Fibroblast of skin of right biceps (primary cell): Measurements from ENCODE around the gene MUC2.
"Not testable (repeated sequence)": the region's sequence is repeated elsewhere in the genome, so short reads cannot be mapped to it uniquely, and the experiment has no call there.

Experiments
- DNase-seq: peaks from one replicate; pipeline ENCODE4 v3.0.0-alpha.2; 2013

The MUC2 gene

DNA sequence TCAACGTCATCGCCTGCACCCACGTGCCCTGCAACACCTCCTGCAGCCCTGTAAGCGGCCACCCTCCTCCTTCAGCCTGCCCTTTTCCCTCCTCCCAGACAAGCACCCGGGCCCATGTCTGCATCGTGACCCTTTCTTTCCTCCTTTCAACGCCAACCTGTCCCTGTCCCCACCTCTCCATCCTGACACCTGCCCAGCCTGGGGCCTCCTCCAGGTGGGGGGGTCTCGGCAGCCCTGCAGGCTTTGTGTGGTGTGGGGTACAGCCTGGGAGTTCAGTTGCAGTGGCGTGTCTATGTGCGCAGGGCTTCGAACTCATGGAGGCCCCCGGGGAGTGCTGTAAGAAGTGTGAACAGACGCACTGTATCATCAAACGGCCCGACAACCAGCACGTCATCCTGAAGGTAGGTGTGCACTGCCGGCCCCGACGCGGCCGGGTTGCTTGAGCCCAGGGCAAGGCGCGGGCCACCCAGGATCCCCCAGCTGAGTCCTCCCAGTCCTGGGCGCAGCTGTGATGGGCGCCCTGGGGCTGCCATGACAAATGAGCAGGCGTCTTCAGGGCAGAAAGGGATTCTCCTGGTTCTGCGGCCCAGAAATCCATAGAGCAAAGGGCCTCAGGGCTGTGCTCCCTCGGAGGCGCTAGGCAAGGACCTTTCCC, 33.7 kb downstream of the MUC2 start:
- DNase-seq: no peak

DNA sequence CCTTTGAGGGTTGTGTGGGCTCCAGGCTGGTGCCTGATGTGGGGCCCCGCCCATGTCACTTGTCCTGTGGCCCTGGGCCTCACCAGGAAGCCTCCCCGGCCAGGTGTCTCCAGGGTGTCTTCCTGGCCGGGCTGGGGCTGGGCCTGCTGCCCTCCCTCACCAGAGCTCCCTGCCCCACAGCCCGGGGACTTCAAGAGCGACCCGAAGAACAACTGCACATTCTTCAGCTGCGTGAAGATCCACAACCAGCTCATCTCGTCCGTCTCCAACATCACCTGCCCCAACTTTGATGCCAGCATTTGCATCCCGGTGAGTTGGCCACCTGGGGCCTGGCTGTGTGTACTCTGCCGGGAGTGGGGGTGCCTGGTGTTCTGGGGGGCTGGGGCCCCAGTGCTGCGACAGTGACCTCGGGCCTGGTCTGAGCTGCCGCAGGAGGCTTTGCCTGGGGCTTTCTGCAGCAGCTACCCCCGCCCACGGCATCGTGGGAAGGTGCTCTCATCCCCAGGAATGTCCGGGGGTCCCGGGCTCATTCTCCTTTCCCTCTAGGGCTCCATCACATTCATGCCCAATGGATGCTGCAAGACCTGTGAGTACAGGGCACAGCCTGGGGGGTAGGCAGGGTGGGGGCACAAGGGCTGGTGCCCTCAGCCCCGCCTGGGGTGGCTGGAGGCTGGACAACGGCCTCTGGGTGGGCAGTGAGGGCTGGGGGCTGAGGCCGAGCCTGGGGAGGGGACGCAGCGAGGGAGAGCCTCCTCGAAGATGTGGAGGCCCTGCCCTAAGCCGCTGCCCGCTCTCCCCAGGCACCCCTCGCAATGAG, 34.6 kb downstream of the MUC2 start:
- no peak for DNase-seq

DNA sequence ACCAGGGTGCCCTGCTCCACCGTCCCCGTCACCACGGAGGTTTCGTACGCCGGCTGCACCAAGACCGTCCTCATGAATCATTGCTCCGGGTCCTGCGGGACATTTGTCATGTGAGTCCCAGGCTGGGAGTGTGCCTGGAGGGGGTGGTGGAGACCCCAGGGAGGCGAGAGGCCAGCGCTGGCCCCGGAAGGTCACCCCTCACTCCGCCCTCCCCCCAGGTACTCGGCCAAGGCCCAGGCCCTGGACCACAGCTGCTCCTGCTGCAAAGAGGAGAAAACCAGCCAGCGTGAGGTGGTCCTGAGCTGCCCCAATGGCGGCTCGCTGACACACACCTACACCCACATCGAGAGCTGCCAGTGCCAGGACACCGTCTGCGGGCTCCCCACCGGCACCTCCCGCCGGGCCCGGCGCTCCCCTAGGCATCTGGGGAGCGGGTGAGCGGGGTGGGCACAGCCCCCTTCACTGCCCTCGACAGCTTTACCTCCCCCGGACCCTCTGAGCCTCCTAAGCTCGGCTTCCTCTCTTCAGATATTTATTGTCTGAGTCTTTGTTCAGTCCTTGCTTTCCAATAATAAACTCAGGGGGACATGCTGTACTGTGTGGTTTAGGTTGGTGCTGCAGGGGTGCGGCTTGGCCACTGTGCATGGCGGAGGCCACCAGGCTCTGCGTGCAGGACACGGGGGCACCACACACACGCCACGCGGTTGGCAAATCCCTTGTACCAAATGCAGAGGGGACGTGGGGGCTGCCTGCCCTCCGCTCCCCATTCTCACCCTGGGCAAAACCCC, 35.4 kb downstream of the MUC2 start:
- no peak for DNase-seq

DNA sequence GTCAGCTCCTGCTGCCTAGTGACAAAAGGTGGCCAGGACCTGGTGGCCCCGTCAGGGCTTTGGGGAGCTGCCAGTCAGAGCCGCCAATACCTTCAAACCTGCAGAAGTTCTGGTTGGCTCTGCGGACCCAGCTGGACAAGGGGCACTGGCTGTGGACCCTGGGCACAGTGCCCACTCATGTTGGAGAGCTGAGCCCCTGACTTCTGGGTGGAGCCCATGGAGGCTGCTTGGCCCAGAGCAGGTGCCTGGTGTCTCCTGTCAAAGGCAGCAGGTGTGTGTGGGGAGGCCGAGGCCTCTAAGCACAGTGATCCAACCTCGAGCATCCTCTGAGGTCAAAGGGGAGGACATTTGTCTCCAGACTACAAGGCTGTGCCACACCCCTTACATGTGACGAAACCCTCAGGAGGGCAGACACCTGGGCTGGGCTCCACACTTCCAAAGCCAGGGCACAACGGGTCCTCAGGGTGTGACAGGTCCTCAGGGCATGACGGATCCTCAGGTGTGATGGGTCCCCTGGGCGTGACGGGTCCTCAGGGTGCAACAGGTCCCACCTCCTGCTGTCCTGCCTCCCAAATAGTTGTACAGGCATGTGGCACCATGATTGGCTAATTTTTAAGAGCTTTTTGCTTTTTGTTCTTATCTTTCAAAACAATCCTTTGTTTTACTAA, 37.0 kb downstream of the MUC2 start:
- no peak for DNase-seq

DNA sequence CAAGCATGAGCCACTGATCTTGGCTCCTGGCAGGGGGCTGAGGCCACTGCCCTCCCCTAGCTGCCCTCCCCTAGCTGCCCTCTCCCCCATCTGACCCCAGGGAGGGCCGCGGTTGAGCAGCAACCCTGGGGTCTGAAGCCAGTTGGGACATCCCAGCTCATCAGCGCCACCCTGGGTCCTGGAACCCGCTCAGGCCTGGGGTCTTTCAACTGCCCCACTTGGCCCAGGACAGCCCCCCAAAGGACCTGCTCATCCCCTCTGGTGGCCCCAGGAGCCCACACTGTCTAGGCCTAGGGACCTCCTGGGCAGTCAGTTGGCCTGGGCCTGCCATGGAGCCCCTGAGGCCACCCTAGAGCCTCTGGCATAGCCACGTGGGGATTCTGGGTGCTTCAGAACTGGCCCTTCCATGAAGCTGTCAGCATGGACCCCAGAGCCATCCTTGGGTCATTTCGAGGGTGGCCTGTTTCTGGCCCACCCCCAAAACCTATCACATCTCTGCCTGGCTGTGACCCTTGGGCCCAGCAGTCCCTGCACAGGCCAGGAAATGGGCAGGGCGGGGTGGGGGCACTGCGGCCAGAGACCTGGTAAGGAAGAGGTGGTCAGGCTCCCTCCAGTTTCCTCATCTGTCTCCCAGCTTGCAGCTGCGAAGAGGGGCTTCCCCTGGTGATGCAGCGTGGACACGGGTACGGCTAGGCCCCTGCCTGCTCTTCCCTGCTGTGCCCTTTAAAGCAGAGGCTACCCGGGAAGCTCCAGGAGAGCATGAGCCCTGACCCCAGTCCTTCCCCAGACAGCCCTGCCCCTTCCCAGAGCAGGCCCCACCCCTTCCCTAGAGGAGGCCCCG, 37.9 kb downstream of the MUC2 start:
- no peak for DNase-seq

DNA sequence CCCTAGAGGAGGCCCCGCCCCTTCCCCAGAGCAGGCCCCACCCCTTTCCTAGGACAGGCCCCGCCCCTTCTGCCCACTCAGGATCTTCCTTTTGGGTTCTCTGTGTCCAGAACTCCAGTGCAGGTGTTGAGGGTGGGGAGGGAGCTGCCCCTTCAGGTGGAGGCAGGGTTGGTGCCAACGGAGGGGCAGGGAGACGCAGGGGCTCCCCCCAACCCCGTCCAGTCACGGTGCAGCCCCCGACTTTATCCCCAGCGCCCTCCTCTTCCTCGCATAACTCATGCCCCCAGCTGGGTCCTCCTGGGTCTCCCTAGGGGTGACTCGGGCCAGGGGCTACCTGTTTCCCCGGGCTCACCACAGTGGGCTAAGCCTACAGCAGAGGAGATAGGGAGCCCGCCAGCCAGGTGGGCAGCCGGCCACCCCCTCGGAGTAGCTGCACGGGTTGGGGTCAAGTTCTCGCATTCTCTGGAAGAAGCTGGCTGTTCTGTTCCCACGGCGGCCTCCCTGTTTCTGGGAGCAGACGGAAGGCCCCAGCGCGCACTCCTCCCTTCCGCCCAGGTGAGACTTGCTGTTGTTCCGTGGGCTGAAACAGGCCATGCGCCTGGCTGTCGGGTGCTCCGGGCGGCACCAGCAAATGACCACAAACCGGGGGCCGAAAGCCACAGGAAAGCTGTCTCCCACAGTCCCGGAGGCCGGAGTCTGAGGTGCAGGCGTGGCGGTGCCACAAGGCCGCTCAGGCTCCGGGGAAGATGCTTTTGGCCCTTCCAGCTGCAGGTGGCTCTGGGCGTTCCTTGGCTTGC, 38.9 kb downstream of the MUC2 start:
- no peak for DNase-seq

DNA sequence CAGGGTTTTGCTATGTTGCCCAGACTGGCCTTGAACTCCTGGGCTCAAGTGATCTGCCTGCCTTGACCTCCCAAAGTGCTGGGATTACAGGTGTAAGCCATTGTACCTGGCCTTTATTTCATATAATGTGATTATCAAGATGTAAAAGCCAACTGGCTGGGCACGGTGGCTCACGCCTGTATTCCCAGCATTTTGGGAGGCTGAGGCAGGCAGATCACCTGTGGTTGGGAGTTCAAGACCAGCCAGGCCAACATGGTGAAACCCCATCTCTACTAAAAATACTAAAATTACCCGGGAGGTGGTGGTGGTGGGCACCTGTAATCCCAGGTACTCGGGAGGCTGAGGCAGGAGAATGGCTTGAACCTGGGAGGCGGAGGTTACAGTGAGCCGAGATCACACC, 40.6 kb downstream of the MUC2 start:
- not testable (repeated sequence) for DNase-seq

DNA sequence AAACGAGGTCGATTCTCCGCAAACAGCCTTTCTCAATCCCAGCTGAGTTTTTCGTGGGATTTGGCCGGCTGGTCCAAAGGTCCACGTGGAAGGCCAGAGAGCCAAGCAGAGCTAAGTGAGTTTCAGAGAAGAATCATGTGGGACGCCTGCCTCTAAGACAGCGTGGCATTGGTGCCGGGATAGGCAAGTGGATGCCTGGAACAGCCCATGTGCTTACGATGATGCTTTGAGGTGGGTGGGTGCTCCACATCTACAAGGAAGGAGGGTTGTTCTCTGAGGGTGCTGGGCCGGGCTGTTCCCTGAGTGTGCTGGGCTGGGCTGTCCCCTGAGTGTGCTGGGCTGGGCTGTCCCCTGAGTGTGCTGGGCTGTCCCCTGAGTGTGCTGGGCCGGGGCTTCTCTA, 41.4 kb downstream of the MUC2 start:
- no peak for DNase-seq

DNA sequence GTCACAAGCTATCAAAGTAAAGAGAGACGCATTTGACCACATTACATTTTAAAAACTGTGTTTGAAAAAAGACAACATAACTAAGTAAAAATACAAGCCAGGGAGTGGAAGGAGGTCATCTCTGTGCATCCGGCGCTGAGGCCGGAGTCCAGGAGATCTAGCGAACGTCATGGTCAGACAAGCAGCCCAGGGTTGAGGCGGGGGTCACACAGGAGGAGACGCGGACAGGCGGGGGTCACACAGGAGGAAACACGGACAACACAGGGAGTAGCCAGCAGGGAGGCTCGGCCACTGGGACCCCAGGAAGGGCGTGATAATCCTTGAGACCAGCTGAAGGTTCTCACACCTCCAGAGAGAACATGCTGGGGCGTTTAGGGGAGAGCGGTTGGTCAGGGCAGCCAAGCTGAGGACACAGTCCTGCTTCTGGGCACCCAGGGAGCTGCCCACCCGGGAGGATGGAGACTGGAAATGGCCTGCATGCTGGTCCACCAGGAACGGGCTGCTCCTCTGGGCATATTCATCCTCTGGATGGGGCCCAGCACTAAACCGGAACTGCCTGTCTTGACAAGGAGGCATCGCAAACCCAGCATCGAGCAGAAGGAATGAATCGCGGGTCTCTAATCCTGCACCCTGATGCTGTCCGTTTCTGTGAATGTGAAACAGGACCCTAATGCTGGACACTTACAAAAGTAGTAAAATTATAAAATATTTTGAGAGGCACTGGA, 42.2 kb downstream of the MUC2 start:
- DNase-seq: no peak

DNA sequence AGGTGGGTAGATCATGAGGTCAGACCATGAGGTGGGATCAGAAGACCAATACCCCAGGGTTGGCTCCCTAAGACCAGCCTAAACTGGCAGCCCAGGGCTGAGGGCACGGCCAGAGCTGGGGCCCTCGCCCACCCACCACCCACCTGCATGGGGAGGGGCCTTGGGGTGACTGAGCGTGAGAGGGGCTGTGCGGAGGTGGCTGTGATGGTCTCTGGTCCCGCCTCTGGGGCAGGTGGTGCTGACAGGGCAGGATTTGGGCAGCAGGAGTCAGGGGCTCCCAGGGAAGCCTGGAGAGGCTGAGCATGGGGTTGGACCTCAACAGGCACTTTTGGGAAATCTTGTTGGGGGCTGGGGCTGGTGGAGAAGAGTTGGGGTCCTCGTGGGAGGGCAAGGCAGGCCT, 43.3 kb downstream of the MUC2 start:
- DNase-seq: no peak

DNA sequence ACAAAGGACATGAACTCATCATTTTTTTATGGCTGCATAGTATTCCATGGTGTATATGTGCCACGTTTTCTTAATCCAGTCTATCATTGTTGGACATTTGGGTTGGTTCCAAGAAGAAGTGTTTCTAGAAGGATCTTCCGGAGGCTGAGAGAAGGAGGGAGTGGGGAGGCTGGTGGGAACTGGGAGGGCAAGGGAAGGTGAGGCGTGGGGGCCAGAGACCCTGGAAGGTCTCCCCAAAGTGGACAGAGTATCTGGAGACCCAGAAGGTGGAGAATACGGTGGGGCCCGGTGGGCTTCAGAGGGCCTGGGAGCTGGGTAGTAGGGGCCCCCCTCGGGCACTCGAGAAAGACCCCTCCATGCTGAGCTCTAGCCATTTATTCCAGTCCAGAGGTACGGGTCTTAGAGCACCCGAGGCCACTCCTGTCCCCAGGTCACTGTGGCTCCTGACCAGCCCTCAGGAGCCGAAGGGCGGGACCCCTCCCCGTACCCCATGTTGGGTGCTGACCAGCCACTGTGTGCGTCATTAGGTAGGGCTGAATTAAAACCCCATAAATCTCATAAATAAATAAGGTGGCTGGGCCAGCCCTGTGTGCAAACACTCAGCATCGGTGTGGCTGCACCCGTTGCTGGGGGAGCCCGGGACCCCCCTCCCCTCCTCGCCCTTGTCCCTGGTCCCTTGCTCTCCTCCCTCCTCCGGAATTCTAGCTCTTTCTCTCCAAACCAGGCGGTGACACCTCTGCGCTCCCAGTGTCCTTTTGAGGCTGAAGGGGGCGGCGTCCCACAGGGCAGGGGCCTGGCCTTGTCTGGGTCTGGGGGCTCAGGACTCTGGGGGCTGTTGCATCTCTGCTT, 44.3 kb downstream of the MUC2 start:
- DNase-seq: no peak

DNA sequence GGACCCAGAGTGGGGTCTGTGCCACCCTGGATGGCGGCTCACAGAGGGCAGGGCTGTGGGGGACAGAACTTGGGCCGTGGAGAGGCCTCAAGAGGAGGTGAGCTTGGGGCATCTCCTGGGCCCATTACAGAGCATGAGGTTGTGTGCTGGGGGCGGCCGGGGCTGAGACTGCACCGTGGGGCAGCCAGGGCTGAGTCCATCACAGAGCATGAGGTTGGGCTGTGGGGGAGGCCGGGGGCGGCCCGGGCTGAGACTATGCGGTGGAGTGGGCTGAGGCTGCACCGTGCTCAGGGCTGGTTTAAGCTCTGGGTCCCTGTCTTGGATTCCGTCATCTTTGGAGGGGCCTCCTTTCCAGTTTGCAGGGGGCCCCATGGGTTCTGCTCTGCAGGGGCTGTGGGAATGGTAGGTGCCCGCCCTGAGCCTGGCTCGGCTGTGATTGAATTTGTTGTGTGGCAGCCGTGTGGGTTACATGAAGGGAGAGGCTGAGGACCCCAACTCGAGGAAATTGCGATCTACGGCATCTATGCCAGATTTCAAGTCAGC, 45.0 kb downstream of the MUC2 start:
- DNase-seq: no peak

DNA sequence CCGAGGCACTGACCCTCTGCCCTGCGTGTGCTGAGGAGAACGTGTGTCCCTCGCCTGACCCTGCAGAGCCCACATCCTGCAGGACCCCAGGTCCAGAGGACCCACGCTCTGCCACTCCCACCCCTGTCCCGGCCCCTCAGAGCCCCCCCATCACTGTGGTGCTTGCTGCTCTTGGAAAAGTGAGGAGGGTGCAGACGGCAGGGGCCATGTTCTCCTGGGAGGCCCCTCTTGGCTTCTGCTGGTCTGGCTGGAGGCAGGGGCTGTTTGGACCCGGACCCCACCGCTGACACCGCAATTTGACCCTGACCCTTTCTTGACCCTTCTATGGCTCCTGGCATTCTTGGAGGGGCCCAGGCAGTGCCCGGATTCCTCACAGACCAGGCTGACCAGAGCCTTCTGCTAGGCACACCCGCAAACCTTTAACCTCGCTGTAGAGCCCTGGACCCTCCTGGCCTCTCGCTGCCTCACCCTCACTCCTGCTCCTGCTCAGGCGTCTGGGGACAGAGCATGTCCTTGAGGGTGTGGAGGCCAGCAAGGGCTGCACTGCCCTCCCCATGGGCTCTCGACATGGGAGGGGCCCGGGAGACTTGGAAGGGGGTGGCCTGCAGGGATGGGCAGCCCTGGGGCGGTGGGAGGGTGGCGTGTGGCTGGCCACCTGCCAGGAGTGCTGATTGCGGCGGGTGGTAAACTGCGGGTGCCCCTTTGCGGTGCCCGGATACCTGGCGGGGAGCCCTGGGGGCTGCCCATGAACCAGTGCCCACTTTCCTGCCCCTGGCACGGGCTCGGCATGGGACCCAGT, 46.1 kb downstream of the MUC2 start:
- no peak for DNase-seq

DNA sequence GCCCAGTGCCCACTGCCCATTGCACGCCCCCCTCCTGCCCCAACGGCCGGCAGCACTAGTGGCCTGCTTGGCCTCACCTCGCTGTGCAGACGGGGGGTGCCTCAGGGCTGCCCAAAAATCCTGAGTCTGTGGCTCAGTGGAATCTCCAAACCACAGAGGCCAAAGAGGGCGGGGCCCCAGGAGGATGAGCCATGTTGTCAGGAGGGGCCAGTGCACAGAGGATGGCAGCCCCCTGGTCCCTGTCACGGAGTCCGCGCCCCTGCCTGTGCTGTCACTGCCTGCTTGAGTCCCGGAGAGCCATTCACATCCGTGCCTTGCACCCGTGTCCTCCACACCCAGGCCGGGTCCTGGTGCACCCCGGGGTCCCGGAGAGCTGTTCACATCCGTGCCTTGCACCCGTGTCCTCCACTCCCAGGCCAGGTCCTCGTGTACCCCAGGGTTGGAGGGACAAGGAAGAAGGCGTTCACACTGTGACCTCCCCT, 46.7 kb downstream of the MUC2 start:
- no peak for DNase-seq

DNA sequence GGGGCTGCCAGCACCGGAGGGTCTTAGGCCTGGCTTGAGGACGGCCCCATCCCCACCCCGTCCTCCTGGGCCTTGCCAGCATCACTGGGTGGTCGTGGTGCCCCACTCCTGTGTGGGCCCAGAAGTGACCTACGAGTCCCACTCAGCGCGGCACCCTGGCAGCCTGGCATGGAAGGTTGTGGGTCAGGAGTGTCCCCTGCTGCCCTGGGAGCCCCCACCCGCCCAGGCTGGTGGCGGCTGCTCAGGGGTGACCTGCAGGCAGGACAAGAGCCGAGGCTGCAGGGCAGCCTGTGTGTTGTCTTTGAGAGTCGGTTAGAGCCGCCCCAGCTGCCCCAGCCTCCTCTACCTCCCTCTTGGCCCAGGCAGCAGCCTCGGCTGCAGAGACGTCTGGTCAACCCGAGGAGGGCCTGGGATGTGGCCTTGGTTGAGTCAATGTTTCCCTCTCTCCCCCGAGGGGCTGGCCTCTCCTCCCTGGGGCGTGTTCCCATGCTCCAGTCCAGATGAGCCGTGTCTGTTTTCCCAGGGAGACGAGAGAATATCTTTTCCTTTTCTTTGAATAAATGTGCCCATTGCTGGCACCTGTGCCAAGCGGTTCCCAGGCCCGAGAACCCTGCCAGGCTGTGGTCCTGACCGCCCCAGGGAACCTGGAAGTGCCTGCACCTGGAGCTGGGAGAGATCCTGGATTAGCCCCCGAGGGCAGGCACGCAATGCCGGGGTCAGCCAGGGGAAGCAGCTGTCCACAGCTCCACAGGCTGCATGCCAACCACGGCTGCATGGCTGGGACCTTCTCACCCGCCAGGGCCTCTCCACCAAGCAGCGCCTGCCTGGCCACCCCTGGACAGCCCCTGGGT, 47.4 kb downstream of the MUC2 start:
- DNase-seq: no peak

DNA sequence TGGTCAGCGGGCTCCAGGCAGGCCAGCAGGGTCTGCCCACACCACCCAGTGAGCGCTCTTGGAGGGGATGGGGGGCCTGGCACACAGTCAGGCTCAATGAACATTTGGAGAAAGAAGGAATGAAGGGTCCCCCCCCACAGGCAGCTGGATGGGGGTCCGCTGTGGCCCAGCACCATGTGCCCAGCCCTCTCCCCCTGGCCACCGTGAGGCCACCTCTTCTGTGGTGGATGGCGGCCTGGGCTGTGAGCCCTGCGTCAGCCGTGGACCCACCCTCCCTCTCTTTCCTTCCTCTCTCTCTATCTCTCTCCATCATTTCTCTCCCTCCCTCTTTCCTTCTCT, 48.0 kb downstream of the MUC2 start:
- no peak for DNase-seq

DNA sequence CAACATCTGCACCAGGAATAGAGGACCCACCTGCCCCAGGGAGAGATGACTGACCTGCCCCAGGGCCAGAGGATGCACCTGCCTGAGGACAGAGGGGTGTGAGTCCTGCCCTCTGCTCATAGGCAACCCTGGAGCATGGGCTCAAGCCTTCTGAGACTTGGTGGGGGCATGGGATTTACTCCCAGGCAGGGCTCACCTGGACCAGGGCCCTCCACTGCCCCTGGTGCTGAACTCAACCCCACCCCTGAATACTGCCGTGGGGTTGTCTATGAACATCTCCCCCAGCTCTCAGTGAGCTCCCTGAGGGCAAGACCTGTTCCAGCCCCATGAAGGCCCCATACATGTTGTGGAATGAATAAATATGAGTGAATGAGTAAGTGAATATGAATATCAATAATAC, 49.3 kb downstream of the MUC2 start:
- DNase-seq: no peak
